Measurements from ENCODE around the gene SUPT6H. TPM values are rescaled to one million over a fixed set of nuclear protein-coding genes. Genes with fewer than 3 reads are reported as not detected.
"Not testable (repeated sequence)": the region's sequence is repeated elsewhere in the genome, so short reads cannot be mapped to it uniquely, and the experiment has no call there.

SUPT6H gene
- total RNA-seq, 1 donor from 2014 or later: 84.3 TPM

DNA sequence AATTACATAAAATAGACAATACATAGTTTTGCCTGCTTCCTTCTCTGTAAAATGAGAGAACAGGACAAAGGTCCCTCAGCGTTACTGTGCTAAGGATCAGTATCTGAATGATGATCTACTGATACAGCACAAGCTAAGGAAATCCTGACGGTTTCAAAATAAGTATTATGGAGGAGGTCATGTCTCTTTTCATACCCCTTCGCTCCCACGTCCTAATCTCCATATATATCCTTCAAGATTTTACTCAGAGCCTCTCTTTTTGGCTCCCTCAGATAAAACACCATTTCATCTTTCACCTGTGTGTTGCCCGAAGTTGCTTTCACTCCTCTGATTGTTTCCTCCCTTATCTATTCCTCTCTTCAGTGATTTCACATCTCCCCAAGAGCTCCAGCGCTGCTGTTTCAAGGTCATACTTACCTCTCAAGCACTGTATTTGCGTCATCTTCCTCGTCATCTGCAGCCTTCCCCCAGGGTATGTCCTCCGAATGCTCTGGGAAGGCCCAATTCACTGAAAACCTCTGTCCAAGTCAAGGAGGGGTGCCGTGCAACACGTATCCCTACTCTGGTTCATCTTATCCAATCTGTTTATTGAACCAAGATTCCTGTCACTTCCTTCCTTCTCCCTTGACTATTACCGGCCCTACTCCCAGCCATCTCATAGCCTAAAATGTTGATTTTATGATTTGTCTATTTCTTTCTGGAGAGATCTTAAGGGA, 15.8 kb upstream of the SUPT6H start:
- intact Hi-C loops (cut with micrococcal nuclease): loop anchor here (5.0 kb wide), 3 partner anchors 69 to 306 kb away; partner anchors contain the start of genes ALDOC, DHRS13 and PHF12

DNA sequence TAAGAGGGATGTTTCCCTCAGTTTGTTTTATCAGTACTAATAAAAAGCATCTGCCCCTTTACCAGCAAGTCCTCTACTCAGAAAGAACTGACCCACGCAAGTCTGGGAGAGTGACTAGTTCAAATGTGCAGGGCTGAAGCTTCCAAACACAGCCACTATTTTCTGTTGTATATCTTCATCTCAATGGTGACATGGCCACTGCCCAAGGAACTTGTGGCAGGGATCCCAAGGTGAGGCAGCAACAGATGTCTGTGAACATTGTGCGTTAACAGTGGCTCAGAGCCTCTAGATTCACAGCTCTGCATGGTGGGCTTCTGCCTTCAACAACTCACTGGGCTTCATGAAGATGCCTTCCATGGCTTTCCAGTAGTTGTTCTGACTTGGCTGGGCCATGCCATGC, 13.3 kb upstream of the SUPT6H start:
- intact Hi-C loops (cut with micrococcal nuclease): loop anchor here (5.0 kb wide), 3 partner anchors 71 to 304 kb away; partner anchors contain the start of genes ALDOC, DHRS13 and PHF12

DNA sequence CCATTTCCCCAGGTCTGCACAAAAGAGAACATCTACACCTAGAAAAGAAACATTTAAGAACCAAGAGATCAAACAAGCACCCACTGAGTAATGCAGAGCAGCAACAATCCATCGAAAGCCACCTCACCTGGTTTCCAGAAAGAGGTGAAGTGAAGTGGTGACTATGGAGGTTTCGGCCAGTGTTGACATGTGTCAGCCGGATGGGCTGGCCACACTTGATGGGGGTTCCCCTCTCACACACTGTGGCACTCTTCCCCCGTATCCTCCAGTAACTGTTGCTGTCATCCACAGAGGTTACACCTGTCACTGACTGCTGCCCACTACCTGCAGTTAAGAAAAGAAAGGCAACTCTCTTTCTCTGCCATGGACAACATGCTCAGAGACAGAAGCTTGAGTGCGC, 6.8 kb upstream of the SUPT6H start:
- intact Hi-C loops (cut with micrococcal nuclease): no loop called here

DNA sequence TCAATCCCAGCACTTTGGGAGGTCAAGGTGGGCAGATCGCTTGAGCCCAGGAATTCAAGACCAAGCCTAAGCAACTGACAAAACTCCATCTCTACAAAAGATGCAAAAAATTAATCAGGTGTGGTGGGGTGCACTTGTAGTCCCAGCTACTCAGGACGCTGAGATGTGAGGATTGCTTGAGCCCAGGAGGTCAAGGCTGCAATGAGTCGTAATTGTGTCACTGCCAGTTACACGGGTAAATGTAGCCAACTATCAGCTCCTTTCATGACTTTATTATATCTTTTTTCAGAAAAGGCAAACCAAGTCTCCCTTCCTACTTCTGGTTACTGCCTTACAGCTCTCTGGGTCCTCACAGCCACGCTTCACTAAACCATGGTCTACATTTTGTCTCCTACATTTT, 4.2 kb upstream of the SUPT6H start:
- intact Hi-C loops (cut with micrococcal nuclease): no loop called here

DNA sequence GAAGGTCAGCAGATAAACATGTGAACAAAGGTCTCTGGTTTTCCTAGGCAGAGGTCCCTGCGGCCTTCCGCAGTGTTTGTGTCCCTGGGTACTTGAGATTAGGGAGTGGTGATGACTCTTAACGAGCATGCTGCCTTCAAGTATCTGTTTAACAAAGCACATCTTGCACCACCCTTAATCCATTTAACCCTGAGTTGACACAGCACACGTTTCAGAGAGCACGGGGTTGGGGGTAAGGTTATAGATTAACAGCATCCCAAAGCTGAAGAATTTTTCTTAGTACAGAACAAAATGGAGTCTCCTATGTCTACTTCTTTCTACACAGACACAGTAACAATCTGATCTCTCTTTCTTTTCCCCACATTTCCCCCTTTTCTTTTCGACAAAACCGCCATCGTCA, 3.7 kb upstream of the SUPT6H start:
- intact Hi-C loops (cut with micrococcal nuclease): not testable (repeated sequence)

DNA sequence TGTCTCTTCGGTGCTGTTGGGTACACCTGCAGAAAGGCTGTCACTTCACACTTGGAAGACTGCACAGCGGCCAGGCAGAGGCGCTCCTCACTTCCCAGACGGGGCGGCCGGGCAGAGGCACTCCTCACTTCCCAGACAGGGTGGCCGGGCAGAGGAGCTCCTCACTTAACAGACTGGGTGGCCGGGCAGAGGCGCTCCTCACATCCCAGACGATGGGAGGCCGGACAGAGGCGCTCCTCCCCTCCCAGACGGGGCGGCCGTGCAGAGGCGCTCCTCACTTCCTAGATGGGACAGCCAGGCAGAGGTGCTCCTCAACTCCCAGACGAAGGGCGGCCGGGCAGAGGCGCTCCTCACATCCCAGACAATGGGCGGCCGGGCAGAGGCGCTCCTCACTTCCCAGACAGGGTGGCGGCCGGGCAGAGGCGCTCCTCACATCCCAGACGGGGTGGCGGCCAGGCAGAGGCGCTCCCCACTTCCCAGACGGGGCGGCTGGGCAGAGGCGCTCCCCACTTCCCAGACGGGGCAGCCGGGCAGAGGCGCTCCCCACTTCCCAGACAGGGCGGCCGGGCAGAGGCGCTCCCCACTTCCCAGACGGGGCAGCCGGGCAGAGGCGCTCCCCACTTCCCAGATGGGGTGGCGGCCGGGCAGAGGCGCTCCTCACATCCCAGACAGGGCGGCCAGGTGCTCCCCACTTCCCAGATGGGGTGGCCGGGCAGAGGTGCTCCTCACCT, 3.1 kb upstream of the SUPT6H start:
- intact Hi-C loops (cut with micrococcal nuclease): not testable (repeated sequence)

DNA sequence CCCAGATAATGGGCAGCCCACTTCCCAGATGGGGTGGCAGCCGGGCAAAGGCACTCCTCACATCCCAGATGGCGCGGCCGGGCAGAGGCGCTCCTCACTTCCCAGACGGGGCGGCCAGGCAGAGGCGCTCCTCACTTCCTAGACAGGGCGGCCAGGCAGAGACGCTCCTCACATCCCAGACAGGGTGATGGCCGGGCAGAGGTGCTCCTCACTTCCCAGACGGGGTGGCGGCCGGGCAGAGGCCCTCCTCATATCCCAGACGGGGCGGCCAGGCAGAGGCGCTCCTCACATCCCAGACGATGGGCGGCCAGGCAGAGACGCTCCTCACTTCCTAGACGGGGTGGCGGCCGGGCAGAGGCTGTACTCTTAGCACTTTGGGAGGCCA, 2.5 kb upstream of the SUPT6H start:
- intact Hi-C loops (cut with micrococcal nuclease): not testable (repeated sequence)

DNA sequence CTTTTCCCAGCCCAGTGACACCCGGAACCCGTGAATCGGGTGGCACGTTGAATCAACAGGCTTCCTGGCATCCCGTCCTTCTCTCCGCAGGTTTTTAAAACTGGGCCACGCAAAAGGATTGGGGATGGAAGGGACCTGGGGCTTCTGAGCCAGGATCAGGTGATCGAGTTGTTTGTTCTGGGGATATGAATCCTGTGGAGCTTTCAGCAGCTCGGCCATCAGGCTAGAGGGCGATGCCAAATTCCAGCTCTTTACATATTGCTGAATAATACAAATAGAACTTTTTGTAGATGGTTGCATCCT, 473 bp downstream of the SUPT6H start:
- intact Hi-C loops (cut with micrococcal nuclease): loop anchor here (1.0 to 5.0 kb wide), 3 partner anchors 17 to 85 kb away; partner anchors contain the start of genes ALDOC, BLTP2 and PROCA1

DNA sequence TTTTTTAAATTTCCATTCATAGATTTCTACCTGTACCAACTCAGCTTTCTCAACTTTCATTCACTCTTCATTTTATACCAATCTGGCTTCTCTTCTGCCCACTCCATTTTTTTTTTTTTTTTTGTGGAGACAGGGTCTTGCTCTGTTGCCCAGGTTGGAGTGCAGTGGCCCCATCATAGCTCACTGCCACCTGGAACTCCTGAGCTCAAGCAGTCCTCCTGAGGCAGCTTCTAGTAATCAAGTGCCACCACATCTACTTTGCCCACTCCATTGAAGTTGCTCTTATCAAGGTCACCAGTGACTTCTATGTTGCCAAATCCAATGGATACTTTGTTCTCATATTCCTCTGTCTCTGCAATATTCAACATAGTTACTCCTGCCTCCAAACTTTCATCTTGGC, 1.7 kb downstream of the SUPT6H start:
- intact Hi-C loops (cut with micrococcal nuclease): loop anchor here (2.0 to 5.0 kb wide), 2 partner anchors 47 to 86 kb away; partner anchors contain the start of genes ALDOC and PROCA1

DNA sequence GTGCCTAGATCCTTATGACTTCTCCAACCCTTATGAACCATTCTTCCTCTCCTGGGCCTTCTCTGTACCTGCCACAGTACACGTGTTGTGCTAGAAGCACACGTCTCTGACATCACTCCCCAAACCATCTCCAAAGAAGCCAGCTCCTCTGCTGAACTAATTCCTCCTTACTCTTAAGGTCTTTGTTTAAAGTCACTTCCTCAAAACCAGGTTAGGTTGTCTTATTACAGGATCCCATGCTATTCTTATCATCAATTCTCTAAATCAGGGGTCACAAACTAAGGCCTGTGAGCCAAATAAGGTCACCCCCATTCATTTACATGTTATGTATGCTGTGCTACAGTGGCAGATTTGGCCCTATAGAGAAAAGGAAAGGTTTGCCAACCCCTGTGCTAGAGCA, 4.0 kb downstream of the SUPT6H start:
- intact Hi-C loops (cut with micrococcal nuclease): no loop called here

DNA sequence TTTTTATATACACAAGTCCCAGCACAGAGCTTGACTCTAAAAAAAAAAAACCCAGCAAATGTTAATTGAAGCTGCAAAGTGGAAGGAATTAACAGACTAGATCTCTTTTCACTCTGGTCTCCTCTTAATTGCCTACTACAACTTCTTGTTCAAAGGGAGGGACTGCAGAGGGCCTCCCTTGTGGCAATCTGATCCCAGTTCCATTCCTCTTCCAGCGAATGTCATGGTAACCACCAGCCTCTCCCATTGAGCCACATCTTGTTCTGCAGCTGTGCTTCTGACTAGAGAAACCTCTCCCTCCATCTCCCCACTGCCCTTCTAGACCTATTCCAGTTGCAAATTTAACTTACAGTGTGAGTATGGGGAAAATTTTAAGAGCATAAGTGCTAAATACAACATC, 5.9 kb downstream of the SUPT6H start:
- intact Hi-C loops (cut with micrococcal nuclease): no loop called here

DNA sequence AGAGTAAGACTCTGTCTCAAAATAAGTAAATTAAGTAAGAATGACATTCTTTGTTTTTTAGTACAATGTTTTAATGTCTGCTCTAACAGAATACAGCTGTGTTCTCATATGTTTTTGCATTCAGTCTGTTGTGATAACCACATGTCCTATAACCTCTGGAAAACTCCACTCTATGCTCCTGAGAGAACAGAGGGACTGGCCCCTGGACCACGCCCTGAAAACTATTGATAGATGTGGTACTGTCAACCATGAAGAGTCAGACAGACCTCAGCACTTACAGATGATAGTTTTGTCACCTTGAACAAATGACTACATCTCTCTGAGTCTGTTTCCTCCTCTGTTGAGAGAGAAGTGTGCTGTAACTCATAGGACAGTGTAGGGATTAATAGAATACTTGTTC, 7.9 kb downstream of the SUPT6H start:
- intact Hi-C loops (cut with micrococcal nuclease): no loop called here

DNA sequence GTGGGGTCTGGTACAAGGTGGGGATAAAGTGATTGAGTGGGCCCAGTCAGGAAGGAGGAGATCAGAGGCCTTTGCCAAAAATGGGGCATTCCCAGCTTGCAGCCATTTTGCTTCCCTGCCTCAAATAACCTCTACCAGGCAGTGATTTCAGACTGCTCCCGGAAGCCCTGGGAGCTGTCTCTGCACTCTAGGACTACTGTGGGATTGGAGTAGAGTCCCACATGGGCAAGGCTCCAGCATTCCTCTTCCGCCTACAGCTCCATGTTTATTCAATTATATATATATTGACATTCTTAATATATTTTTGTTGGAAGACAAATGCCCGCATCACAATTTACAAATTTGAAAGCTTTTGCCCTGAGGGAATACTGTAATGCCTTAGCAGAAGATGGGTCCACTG, 13.5 kb downstream of the SUPT6H start:
- intact Hi-C loops (cut with micrococcal nuclease): no loop called here

DNA sequence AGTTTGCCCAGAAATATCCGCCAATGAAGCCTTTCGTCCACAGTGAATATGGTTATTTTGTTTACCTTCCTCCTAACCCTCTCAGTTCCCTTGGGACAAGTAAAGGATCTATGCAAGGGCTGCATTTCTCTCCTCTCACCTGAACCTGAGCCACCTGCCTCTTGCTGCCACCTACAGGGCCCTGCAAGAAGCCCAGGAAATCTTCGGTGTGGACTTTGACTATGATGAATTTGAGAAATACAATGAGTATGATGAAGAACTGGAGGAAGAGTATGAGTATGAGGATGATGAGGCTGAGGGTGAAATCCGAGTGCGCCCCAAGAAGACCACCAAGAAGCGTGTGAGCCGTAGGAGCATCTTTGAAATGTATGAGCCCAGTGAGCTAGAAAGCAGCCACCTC, 14.0 kb downstream of the SUPT6H start:
- intact Hi-C loops (cut with micrococcal nuclease): no loop called here

DNA sequence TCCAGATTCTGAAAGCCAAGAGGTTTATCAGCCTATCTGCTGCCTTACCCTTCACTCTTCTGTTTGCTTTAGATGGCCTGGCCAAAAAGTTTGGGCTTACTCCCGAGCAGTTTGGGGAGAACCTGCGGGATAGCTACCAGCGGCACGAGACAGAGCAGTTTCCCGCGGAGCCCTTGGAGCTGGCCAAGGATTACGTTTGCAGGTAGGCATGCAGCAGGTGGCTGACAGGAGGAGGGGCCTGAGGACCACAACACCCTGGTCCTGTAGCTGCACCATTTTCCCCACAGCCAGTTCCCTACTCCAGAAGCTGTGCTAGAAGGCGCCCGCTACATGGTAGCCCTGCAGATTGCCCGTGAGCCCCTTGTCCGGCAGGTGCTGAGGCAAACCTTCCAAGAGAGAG, 20.6 kb downstream of the SUPT6H start:
- intact Hi-C loops (cut with micrococcal nuclease): no loop called here

DNA sequence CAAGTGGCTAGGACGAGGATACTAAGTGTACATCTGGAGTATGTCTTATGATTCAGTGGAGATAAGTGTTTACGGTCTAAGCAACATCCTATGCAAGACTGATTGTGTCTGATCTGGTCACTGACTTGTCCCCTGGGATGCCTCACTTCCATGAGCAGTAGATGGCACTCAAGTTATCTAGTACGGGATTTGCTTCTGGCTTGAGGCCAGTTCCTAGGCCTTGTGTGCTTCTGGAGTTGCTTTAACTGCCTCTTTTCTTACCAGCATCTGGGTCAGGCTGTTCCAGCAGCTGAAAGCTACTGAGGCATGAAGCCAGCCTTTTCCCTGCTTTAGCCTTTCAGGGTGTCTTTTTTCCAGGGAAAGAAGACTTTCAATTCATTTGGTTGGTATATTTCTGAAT, 23.0 kb downstream of the SUPT6H start:
- intact Hi-C loops (cut with micrococcal nuclease): no loop called here

DNA sequence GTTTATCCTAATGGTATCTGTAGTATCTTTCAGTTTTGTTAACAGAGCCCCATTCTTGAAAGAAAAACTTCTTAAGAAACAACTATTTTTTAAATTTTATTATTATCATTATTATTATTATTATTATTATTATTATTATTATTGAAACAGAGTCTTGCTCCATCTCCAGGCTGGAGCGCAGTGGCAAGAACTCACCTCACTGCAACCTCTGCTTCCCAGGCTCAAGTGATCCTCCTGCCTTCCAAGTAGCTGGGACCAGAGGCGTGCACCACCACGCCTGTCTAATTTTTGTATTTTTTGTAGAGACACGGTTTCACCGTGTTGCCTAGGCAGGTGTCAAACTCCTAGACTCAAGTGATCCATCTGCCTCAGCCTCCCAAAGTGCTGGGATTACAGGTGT, 23.4 kb downstream of the SUPT6H start:
- intact Hi-C loops (cut with micrococcal nuclease): no loop called here

DNA sequence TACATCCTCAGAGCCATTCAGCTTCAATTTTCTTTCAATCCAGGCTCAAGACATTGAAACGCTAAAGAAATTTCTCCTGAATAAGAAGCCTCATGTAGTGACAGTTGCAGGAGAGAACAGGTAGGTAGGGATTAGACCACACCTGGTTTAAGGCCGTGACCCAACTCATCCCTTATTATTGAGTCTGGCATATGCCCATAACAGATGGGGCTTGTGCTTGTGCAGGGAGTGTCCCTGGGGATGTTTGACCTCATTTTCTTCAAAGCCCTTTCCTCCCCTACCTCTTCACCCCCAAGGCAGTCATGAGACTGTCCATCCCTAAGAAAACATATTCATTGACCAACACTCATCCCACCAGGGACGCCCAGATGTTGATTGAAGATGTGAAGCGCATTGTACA, 24.3 kb downstream of the SUPT6H start:
- intact Hi-C loops (cut with micrococcal nuclease): no loop called here

DNA sequence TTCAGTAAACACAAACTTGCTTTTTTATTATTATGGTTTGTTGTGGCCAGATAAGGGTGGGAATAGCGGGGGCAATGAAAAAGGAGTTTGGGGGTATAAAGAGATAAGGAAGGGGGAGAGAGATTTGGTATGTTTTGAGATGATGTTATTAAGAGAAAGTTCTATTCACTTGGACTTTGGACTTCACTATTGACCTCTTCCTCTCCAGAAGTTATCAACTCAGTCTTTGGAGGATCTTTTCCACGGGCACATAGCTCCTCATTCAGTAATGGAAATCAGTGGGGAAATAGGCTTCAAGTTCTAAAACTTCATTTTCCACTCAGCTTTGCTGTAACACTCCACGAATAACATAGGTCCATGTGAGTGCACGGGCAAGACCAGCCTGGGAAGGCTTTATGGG, 26.5 kb downstream of the SUPT6H start:
- intact Hi-C loops (cut with micrococcal nuclease): no loop called here

DNA sequence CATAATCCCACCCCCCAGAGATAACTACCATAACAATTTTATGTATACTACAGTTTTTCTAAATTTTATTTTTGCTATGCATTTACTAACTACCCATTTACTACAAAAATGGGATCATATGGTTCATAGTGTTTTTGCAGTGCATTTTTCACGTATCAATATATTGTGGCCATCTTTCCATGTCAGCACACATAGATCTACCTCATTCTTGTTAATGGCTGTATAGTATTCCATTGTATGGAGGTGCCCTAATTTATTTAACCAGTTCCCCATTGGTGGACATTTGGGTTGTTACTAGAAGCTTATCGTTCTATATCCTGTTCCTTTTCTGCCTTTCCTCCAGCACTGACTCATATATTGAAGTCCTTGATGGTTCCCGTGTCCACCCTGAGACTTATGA, 27.0 kb downstream of the SUPT6H start:
- intact Hi-C loops (cut with micrococcal nuclease): no loop called here

DNA sequence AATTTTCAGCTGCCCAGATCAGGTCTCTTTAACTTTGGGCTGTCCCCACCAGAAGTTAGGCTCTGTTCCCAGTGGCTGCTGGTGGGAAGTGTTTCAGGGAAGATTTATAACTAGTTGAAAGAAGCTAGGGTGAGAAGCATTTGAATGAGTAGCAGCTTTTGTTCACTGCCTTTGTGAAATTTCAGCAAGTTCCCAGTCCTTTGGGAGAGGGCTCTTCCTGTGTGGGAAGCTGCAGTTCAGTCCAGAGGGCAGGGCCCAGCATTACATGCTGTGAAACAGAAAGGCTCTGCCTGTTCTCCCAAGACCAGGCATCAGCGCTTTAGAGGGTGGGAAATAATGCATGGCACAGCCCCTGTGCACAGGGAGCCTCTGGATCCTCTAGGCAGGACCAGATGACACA, 31.9 kb downstream of the SUPT6H start:
- intact Hi-C loops (cut with micrococcal nuclease): no loop called here

DNA sequence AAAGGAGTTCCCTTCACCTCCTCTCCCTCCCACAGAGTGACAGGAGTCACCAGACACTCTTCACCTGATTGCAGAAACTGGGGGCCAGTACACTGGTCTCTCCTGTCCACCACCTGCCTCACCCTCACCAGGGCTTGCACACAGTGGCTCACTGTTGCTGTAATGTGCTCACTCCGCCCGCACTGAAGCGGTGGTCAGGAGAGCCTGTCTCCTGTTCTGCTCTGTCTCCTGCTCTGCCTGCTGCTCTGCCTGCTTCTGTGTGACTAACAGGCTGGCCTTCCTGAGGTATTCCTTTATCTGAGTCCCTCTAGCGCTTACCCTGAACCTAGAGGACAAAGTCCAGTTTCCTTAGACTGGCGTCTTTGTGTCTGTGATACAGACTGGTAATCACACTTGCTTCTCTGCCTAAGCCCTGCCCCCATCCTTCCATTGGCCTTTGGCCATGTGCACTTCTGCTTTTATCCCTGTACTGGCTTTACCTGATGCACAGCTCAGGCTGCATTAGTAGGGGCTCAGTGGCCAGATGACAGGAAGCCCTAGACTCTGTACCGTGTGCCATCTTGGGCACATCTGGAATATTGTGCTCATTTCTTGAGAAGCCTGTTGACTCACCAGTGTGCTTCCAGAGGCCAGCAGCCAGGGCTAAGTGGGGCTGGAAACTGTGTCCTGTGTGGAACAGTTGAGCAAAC, 36.4 kb downstream of the SUPT6H start:
- intact Hi-C loops (cut with micrococcal nuclease): no loop called here
